ENCODE data around the gene ZBP1.

GRCh38 chr20:57593134-57593886 lies 26.9 kb downstream of the ZBP1 start:
- TF ChIP-seq, protein P1, sequence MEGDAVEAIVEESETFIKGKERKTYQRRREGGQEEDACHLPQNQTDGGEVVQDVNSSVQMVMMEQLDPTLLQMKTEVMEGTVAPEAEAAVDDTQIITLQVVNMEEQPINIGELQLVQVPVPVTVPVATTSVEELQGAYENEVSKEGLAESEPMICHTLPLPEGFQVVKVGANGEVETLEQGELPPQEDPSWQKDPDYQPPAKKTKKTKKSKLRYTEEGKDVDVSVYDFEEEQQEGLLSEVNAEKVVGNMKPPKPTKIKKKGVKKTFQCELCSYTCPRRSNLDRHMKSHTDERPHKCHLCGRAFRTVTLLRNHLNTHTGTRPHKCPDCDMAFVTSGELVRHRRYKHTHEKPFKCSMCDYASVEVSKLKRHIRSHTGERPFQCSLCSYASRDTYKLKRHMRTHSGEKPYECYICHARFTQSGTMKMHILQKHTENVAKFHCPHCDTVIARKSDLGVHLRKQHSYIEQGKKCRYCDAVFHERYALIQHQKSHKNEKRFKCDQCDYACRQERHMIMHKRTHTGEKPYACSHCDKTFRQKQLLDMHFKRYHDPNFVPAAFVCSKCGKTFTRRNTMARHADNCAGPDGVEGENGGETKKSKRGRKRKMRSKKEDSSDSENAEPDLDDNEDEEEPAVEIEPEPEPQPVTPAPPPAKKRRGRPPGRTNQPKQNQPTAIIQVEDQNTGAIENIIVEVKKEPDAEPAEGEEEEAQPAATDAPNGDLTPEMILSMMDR (IDR thresholded peaks at IDR 0.05) = no peak
- TF ChIP-seq POLR2A (IDR thresholded peaks at IDR 0.05) (no peak), EP300 (IDR thresholded peaks at IDR 0.05) (no peak)
